Measurements from ENCODE around the gene DELE1.

DELE1 gene, protein sequence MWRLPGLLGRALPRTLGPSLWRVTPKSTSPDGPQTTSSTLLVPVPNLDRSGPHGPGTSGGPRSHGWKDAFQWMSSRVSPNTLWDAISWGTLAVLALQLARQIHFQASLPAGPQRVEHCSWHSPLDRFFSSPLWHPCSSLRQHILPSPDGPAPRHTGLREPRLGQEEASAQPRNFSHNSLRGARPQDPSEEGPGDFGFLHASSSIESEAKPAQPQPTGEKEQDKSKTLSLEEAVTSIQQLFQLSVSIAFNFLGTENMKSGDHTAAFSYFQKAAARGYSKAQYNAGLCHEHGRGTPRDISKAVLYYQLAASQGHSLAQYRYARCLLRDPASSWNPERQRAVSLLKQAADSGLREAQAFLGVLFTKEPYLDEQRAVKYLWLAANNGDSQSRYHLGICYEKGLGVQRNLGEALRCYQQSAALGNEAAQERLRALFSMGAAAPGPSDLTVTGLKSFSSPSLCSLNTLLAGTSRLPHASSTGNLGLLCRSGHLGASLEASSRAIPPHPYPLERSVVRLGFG

DNA sequence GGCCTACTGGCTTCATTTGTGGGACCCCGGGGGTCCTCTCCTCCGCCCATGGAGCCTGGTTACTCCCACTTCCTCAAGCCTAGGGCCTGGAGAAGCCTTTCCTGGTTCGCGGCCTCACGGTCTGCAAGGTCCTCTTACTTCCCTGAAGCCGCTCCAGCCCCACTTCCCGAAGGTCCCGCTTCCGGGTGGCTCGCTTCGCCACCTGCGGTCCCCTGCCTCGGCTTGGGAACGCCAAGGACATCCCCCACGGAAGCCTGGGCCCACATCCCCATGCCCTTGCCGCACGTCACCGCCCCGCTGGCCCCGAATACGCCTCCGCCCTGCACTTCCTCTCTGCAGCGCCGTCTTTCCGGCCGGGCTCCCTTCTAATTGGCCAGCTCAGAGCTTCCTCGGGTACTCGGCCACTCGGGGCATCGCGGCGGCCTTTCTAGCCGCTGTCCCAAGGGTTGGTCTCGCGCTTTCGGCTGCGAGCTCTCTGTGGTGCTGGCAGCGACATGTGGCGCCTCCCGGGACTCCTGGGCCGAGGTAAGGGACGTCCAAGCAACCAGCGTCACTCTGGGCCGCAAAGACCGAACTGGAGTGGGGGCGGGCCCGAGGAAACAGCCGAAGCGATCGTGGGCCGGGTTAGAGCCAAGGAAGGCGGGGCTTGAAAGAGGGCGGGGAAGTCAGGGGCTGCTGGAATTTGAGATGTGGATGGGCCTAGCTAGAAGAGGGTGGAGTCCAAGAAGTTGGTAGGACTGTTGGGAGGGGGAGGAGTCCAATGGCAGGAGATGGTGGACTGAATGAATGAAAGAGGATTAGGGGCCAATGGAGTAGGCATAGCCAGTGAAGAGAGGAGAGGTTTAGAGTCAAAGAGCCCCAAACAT lies at the start of gene DELE1:
DELE1 (plus strand) TSS at position 424 of the 866 bp plus-strand sequence; CDS start at position 495, 71 bp downstream.
- peak within 1 kb of the TSS; percentile 80 for H3K27ac ChIP-seq (ENCODE audit: extremely low read depth, low read depth, low read length)
- ChIA-PET CTCF (interaction anchor here (0.5 to 1.9 kb wide), 13 partner anchors 21 to 367 kb away, joined by 3 to 15 read pairs (median 4); partner anchors contain the start of genes PCDH1 and RNF14), POLR2A (interaction anchor here (0.6 to 1.8 kb wide), 28 partner anchors 8 to 305 kb away, joined by 3 to 19 read pairs (median 4); partner anchors contain the start of genes ARAP3, DIAPH1, HDAC3 and PCDH1)
- peak within 1 kb of the TSS; percentile 94 for H3K4me3 ChIP-seq (ENCODE audit: low read depth, low read length)
- peaks cover 24 to 38% of the 10 kb centered on the region in 2 experiments for H3K36me3 ChIP-seq (ENCODE audit: control insufficient read depth in 2 of 2, insufficient read depth in 1 of 2, low read length in 2 of 2)
- H3K9me3 ChIP-seq (ENCODE audit: control insufficient read depth, insufficient read depth, low read depth, low read length), result no peaks in the 10 kb centered on the region
- H3K4me1 ChIP-seq (ENCODE audit: control insufficient read depth, insufficient read depth, low read length), result no peaks in the 10 kb centered on the region
- TF ChIP-seq PRDM1 (tag by site-specific recombination; IDR thresholded peaks at IDR 0.05) (no peak), ZNF26 (tag by site-specific recombination; IDR thresholded peaks at IDR 0.05) (no peak), ZNF707 (tag by site-specific recombination; IDR thresholded peaks at IDR 0.05) (no peak), TSHZ1 (tag by site-specific recombination; IDR thresholded peaks at IDR 0.05; ENCODE audit: borderline replicate concordance) (no peak), ZNF488 (tag by site-specific recombination; IDR thresholded peaks at IDR 0.05) (no peak), ZBTB8A (tag by site-specific recombination; IDR thresholded peaks at IDR 0.05) (peak; percentile 37; the same call in 1 of the 2 replicates), ZNF670 (tag by site-specific recombination; IDR thresholded peaks at IDR 0.05; ENCODE audit: low read depth) (no peak), ZSCAN5A (tag by site-specific recombination; IDR thresholded peaks at IDR 0.05) (no peak), ZFP41 (tag by site-specific recombination; IDR thresholded peaks at IDR 0.05; ENCODE audit: borderline replicate concordance) (no peak), ZNF510 (tag by site-specific recombination; IDR thresholded peaks at IDR 0.05; ENCODE audit: insufficient replicate concordance) (no peak), GLI4 (tag by site-specific recombination; IDR thresholded peaks at IDR 0.05) (no peak), ZNF391 (tag by site-specific recombination; IDR thresholded peaks at IDR 0.05; ENCODE audit: borderline replicate concordance, low read depth) (no peak), ZNF155 (tag by site-specific recombination; IDR thresholded peaks at IDR 0.05) (no peak), GLIS1 (tag by site-specific recombination; IDR thresholded peaks at IDR 0.05) (peak; percentile 59), SP3 (tag by site-specific recombination; IDR thresholded peaks at IDR 0.05) (peak; percentile 89), ZBTB48 (tag by site-specific recombination; IDR thresholded peaks at IDR 0.05) (peak; percentile 74)
- TF ChIP-seq, protein P1, sequence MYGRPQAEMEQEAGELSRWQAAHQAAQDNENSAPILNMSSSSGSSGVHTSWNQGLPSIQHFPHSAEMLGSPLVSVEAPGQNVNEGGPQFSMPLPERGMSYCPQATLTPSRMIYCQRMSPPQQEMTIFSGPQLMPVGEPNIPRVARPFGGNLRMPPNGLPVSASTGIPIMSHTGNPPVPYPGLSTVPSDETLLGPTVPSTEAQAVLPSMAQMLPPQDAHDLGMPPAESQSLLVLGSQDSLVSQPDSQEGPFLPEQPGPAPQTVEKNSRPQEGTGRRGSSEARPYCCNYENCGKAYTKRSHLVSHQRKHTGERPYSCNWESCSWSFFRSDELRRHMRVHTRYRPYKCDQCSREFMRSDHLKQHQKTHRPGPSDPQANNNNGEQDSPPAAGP (tag by site-specific recombination; IDR thresholded peaks at IDR 0.05), result peak; percentile 39; the same call in 1 of the 2 replicates
- TF ChIP-seq, protein P2, sequence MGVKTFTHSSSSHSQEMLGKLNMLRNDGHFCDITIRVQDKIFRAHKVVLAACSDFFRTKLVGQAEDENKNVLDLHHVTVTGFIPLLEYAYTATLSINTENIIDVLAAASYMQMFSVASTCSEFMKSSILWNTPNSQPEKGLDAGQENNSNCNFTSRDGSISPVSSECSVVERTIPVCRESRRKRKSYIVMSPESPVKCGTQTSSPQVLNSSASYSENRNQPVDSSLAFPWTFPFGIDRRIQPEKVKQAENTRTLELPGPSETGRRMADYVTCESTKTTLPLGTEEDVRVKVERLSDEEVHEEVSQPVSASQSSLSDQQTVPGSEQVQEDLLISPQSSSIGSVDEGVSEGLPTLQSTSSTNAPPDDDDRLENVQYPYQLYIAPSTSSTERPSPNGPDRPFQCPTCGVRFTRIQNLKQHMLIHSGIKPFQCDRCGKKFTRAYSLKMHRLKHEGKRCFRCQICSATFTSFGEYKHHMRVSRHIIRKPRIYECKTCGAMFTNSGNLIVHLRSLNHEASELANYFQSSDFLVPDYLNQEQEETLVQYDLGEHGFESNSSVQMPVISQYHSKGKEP (tag by site-specific recombination; IDR thresholded peaks at IDR 0.05), result peak; percentile 86
- TF ChIP-seq, protein P3, sequence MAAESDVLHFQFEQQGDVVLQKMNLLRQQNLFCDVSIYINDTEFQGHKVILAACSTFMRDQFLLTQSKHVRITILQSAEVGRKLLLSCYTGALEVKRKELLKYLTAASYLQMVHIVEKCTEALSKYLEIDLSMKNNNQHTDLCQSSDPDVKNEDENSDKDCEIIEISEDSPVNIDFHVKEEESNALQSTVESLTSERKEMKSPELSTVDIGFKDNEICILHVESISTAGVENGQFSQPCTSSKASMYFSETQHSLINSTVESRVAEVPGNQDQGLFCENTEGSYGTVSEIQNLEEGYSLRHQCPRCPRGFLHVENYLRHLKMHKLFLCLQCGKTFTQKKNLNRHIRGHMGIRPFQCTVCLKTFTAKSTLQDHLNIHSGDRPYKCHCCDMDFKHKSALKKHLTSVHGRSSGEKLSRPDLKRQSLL (tag by site-specific recombination; IDR thresholded peaks at IDR 0.05), result no peak; the same call in 1 of the 2 replicates
- TF ChIP-seq, protein P4, sequence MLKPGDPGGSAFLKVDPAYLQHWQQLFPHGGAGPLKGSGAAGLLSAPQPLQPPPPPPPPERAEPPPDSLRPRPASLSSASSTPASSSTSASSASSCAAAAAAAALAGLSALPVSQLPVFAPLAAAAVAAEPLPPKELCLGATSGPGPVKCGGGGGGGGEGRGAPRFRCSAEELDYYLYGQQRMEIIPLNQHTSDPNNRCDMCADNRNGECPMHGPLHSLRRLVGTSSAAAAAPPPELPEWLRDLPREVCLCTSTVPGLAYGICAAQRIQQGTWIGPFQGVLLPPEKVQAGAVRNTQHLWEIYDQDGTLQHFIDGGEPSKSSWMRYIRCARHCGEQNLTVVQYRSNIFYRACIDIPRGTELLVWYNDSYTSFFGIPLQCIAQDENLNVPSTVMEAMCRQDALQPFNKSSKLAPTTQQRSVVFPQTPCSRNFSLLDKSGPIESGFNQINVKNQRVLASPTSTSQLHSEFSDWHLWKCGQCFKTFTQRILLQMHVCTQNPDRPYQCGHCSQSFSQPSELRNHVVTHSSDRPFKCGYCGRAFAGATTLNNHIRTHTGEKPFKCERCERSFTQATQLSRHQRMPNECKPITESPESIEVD (tag by site-specific recombination; IDR thresholded peaks at IDR 0.05), result no peak

All from HEK293 (cell line).